GM19238 (cell line): ENCODE data around the gene SLC2A9.
"Not testable (repeated sequence)": the region's sequence is repeated elsewhere in the genome, so short reads cannot be mapped to it uniquely, and the experiment has no call there.

Experiments used
- DNase-seq: peaks from one replicate; pipeline ENCODE4 v3.0.0; 2011; ENCODE audit warnings: low spot score; ENCODE audit not compliant: insufficient read length

SLC2A9 gene

GRCh38 chr4:9997886-9998285 is 23.4 kb downstream of the SLC2A9 start:
- DNase-seq: no peak

GRCh38 chr4:9996319-9997110 is 24.8 kb downstream of the SLC2A9 start:
- no peak for DNase-seq

GRCh38 chr4:9994246-9994847 is 26.9 kb downstream of the SLC2A9 start:
- DNase-seq: no peak

DNA sequence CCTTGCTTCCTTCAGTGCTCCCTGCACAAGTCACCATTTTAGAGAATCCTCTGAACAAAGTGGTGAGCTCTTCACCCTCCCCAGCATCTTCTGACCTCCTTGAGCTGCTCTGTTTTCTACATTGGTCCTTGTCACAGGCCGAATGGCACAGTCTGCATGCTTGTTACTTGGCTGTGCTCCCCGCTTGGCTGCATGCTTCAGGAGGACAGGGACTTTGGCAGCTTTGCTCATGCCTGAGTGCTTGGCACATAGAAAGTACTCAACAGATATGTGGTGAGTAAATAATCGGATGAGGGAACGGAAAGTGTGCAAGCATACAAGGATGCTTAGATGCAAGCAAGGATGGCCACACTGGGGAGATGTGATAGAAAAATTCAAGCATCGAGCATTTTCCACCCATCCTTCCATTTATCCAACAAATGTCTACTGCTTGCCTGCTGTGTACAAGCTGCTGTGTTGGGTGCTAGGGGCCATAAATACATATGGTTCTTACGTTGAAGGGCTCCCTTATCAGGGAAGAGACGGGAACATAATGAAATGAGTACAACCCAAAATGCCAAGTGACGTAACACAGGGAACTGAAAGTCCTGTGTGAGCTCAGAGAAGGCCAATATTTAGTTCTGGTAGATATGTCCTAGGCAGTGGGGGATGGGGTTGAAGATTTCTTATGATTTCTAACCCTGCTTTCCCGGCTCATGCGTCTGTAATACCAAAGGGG is 31.2 kb downstream of the SLC2A9 start:
- no peak for DNase-seq

DNA sequence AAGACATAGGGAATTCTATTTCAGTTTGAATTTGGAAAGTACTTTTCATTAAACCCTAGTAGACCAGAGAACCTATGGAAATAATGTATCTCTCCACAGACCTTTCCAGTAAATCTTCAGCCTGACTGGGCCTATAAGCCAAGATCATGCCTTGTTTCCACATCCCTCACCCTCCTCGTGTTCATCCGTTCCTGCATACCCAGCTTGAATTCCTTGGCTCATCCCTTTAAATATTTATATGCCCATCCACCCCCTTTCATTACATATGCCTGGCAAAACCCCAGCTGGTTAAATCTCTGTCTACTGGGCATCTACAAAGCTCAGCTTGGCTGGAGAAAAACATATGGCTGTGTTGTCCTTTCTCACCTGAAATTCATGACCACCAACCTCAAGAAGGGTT is 32.4 kb downstream of the SLC2A9 start:
- DNase-seq: no peak

DNA sequence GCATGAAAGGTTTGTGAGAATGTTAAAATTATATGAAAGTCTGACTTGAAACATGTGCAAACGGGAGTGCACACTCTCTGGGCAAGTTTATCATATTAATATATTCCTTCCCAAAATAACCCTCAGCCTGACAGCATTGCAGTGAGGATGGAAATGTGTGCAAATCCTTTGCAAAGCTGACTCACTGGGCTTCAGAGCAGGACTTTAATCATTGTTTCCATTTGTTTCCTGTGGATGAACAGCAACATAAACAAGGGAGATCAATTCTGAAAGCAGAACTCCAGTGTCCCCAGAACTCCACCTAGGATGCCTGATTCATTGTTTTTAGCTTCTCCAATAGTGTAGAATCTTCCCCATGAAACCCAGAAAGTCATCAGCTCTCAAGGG is 32.9 kb downstream of the SLC2A9 start:
- no peak for DNase-seq

GRCh38 chr4:9987749-9988362 is 33.4 kb downstream of the SLC2A9 start:
- DNase-seq: no peak

DNA sequence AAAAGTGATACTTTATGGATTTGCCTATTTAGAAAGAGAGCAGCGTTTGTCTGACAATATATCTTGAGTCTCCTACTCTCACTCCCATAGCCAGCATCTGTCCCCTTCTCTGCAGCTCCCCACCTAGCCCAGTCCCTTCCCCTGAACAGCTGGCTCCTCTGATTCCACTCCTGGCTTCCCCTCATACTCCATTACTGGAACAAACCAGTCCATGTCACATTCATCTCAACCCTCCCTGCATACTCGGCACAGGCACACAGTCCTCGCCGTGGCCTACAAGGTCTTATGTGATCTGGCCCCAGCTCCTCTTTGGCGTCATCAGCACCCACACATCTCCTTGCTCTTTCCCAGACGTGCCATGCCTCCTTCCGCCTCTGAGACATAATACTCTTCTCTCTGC is 36.7 kb downstream of the SLC2A9 start:
- no peak for DNase-seq

GRCh38 chr4:9983211-9983610 is 38.1 kb downstream of the SLC2A9 start:
- no peak for DNase-seq

- not testable (repeated sequence) for DNase-seq
Measured at GRCh38 chr4:9981899-9982298, 39.4 kb downstream of the SLC2A9 start.

GRCh38 chr4:9980898-9981297 is 40.4 kb downstream of the SLC2A9 start:
- DNase-seq: no peak

DNA sequence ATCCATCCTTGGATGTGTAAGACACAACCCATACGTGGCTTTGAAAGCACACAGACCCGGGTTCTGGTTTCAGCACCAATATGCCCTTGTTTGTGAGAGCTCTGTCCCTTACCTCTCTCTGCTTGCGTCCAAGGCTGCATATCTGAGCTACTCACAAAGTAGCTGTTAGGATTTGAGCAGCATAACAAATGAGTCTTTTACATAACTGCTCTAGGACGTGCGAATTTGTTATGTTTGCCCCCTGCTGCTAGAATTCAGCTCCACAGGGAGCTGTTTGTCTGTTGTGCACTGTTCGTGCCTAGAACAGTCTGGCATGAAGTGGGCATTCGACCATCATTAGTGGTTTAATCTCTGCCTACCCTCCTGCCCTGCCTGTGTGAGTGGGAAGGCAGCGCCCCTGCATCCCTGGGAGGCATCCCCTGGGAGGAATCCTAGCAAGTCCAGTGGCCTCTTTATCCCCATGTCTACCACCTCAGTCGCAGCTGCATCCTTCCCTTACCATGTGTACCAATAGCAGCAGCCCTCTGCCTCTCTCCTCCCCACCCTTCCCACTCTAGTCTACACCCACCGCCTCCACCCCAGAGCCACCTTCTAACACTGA is 42.1 kb downstream of the SLC2A9 start:
- no peak for DNase-seq

DNA sequence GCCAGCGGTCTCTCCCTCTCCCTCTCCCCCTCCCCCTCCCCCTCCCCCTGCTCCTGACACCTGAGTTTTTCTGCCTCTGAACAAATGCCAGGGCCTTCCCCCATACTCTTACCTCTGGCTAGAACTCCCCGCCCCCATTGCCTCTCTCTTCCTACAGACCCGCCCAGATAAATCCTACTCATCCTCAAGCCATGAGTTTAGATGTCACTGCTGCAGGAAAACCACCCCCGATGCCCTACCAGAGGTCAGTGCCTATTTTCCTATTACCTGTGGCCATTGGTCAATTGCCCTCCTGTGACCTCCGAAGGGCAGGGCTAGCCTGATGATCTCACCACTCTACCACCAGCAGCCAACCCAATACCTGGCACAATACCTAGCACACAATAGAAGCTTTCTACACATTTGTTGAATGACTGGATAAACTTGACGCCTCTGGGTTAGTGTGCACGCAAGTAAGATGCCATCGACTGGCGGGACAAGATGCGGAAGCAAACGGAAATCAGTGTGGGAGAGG is 43.7 kb downstream of the SLC2A9 start:
- no peak for DNase-seq

DNA sequence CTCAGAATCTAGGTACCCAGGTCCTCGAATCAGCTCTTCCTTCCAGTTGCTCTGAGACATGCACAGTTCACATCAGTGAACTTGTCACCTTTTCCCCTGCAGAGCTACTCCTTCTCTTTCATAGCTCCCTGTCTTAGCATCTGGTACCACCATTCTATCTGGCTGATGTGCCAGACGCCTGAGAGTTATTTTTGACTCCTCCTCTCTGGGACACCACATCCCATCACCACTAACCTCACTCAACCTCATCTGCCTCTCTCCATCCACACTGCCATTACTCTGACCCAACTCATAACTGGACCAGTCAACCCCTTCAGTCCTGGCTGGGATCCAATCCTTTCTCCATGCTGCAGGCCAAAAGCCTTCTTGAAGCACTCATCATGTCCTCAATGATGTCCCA is 44.5 kb downstream of the SLC2A9 start:
- no peak for DNase-seq

DNA sequence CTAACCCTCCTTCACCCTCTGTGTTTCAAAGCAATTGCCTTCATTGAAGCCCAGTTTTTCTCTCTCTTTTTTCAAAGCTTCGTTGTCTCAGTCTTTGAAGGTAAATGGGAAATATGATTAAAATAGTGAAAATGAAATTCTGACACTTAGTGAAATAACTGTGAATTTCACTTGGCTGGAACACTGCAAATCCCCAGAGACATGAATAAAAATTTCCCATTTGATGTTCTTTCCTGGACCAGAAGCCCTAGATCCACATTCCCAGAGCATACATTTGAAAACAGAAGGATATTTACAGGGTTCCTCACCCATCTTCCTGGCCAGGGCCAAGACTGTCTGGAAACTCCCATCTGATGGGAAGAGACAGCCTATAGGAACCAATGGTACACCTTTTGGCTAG is 45.0 kb downstream of the SLC2A9 start:
- DNase-seq: no peak

DNA sequence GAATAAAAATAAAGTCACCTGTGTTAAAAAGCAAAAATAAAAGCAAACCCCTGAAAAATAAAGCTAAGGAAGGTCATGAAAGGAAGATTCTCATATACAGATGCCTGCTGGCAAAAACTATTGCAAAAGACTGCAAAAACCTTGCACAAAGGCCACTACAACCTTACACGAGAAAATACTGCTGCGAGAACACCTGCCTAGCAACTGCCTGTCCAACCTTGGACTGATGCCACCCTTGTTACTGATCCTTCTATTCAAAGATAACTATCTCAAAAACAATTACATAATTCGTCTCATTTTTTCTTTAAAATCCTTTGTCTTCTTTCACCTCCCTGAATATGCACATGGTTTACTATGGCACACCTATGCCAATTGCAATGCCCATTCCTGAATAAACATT is 49.6 kb downstream of the SLC2A9 start:
- DNase-seq: no peak

DNA sequence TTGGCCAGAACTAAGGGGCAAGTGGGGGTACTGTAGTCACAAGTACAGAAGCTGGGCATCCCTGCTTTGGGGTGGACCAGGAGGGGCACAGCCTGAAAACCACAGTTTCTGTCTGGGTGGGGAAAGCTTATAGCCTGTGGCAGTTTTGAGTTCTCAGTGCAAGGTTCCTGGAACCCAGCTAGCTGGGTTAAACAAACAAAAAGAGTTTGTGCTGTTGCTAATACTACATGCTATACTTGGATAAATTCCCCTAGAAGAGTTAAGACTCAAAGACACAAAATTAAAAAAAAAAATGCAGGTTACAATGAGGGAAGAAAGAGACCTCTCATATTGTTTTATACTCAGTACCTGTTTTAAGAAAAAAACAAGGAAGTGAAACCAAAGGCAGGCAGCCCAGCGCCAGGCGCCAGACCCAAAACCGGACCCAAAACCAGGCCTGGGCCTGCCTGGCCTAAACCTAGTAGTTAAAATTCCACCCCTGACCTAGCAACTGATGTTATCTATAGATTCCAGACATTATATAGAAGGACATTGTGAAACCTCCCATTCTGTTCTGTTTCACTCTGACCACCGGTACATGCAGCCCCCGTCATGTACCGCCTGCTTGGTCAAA is 50.8 kb downstream of the SLC2A9 start:
- DNase-seq: peak; percentile 16

- DNase-seq: no peak
Measured at GRCh38 chr4:9969526-9970398, 51.5 kb downstream of the SLC2A9 start.

GRCh38 chr4:9968472-9968871 is 52.8 kb downstream of the SLC2A9 start:
- DNase-seq: no peak

DNA sequence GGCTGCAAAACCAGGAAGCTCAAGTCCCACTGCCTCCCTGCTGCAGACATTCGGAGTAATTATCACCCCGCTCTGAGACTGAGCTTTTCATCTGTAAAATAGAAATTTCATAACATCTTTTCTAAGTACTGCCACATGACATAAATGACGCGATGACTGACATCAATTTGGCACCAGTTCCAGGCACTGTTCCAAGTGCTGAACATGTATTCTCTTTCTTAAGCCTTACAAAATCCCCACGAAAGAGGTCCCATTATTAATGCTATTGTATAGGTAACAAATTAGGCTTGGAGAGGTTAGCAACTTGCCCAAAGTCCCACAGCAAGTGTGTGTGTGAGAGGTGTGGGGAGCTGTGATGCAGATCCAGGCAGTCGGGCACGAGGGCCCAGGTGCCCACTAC is 56.4 kb downstream of the SLC2A9 start:
- no peak for DNase-seq
